ENCODE results near the gene RAPGEF2. TPM values are rescaled to one million over a fixed set of nuclear protein-coding genes. Genes with fewer than 3 reads are reported as not detected.
A peak's percentile ranks its signal among the peaks of the same experiment; 100 is the strongest.
"Not testable (repeated sequence)": the region's sequence is repeated elsewhere in the genome, so short reads cannot be mapped to it uniquely, and the experiment has no call there.

The RAPGEF2 gene
- total RNA-seq, 1 experiment from 2014 or later, result 21.2 TPM

DNA sequence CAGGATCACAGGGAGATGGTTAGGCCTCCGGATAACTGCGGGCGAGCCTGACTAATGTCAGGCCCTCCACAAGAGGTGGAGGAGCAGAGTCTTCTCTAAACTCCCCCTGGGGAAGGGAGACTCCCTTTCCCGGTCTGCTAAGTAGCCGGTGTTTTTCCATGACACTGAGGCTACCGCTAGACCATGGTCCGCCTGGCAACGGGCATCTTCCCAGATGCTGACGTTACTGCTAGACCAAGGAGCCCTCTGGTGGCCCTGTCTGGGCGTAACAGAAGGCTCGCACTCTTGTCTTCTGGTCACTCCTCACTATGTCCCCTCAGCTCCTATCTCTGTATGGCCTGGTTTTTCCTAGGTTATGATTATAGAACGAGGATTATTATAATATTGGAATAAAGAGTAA is 213.0 kb downstream of the RAPGEF2 start:
- H3K9ac ChIP-seq (ENCODE audit: low read length); H3K4me1 ChIP-seq (ENCODE audit: insufficient read depth, low read length); H3K79me2 ChIP-seq (ENCODE audit: low read length); BruUV-seq (replicated peaks); H4K20me1 ChIP-seq (ENCODE audit: low read length); H3K9me3 ChIP-seq (ENCODE audit: low read length); H3K27me3 ChIP-seq (ENCODE audit: low read length); H3K9me2 ChIP-seq (replicated peaks; ENCODE audit: low read length); H3K36me3 ChIP-seq (ENCODE audit: low read depth, low read length); H2AFZ ChIP-seq (ENCODE audit: low read length); POLR2A ChIA-PET (ENCODE audit: unreplicated experiment); H3K4me2 ChIP-seq (ENCODE audit: low read length); H3K27ac ChIP-seq (ENCODE audit: low read length); H3K4me3 ChIP-seq (ENCODE audit: low read length); ATAC-seq; H3F3A ChIP-seq (ENCODE audit: low read length, unreplicated experiment): not testable (repeated sequence)
- DNase-seq, result peak; percentile 39
- intact Hi-C loops (cut with micrococcal nuclease), result loop anchor here (5.0 to 10.0 kb wide), 2 partner anchors 114 to 129 kb away; no protein-coding TSS in a partner anchor
- CTCF ChIA-PET, result interaction anchor here (0.7 kb wide), 1 partner anchor 371 kb away, joined by 4 read pairs; no protein-coding TSS in a partner anchor
- peak; percentile 51 for TF ChIP-seq CTCF (conservative IDR thresholded peaks at IDR 0.05; ENCODE audit: low read depth, low read length)

DNA sequence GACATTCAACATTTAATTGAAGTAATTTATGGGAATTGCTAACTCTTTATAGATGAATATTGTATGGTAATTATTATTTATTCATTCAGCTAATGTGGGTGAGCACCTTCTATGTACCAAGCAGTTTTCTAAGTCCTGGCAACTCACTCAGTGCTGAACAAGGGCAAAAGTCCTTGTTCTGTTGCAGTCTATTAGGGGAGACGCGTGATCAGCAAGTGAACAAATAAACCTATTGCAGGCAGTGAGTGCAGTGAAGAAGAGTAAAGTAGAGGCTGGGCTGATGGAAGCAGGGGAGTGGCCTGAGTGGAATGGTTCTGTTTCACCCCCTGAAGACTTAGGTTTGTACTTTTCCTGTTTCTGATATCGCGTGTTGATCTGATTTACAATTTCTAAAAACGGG is 214.3 kb downstream of the RAPGEF2 start:
- POLR2A ChIA-PET (ENCODE audit: unreplicated experiment), result no interaction called here
- intact Hi-C loops (cut with micrococcal nuclease), result loop anchor here (5.0 to 10.0 kb wide), 2 partner anchors 115 to 128 kb away; no protein-coding TSS in a partner anchor
- CTCF ChIA-PET, result no interaction called here

GRCh38 chr4:159319027-159319426 is 216.1 kb downstream of the RAPGEF2 start:
- intact Hi-C loops (cut with micrococcal nuclease), result loop anchor here (5.0 to 10.0 kb wide), 2 partner anchors 117 to 126 kb away; no protein-coding TSS in a partner anchor
- Histone ChIP-seq H3K27ac (ENCODE audit: low read length) (no peak overlapping the region), H3K36me3 (ENCODE audit: low read depth, low read length) (no peaks in the 10 kb centered on the region), H3K4me1 (ENCODE audit: insufficient read depth, low read length) (no peaks in the 10 kb centered on the region), H3F3A (ENCODE audit: low read length, unreplicated experiment) (no peaks in the 10 kb centered on the region), H3K9me2 (replicated peaks; ENCODE audit: low read length) (no peaks in the 10 kb centered on the region), H3K9ac (ENCODE audit: low read length) (no peak overlapping the region), H2AFZ (ENCODE audit: low read length) (no peak overlapping the region), H3K9me3 (ENCODE audit: low read length) (no peaks in the 10 kb centered on the region), H3K27me3 (ENCODE audit: low read length) (no peaks in the 10 kb centered on the region), H3K4me2 (ENCODE audit: low read length) (no peak overlapping the region), H3K4me3 (ENCODE audit: low read length) (no peak overlapping the region), H4K20me1 (ENCODE audit: low read length) (no peaks in the 10 kb centered on the region), H3K79me2 (ENCODE audit: low read length) (no peaks in the 10 kb centered on the region)
- ChIA-PET CTCF (no interaction called here), POLR2A (ENCODE audit: unreplicated experiment) (no interaction called here)
- ATAC-seq (no peak), DNase-seq (no peak)
- no TSS peak for BruUV-seq (replicated peaks)
- no peak for TF ChIP-seq EZH2phosphoT487 (IDR thresholded peaks at IDR 0.05; ENCODE audit: borderline replicate concordance, low read length)
- no peak for TF ChIP-seq CTCF (conservative IDR thresholded peaks at IDR 0.05; ENCODE audit: low read depth, low read length)
- TF ChIP-seq EZH2 (IDR thresholded peaks at IDR 0.05; ENCODE audit: low read length, unreplicated experiment), result no peak

More for the DNA sequence above, 214.3 kb downstream of the RAPGEF2 start:
- H3K4me1 ChIP-seq (ENCODE audit: insufficient read depth, low read length), result no peaks in the 10 kb centered on the region
- H3K4me3 ChIP-seq (ENCODE audit: low read length), result no peak overlapping the region
- no peaks in the 10 kb centered on the region for H4K20me1 ChIP-seq (ENCODE audit: low read length)
- no peak overlapping the region for H2AFZ ChIP-seq (ENCODE audit: low read length)
- no peaks in the 10 kb centered on the region for H3K9me2 ChIP-seq (replicated peaks; ENCODE audit: low read length)
- H3K27ac ChIP-seq (ENCODE audit: low read length), result no peak overlapping the region
- TF ChIP-seq EZH2phosphoT487 (IDR thresholded peaks at IDR 0.05; ENCODE audit: borderline replicate concordance, low read length), result no peak
- TF ChIP-seq EZH2 (IDR thresholded peaks at IDR 0.05; ENCODE audit: low read length, unreplicated experiment), result no peak
- TF ChIP-seq CTCF (conservative IDR thresholded peaks at IDR 0.05; ENCODE audit: low read depth, low read length), result no peak
- DNase-seq (no peak), ATAC-seq (no peak)
- no peak overlapping the region for H3K4me2 ChIP-seq (ENCODE audit: low read length)
- H3K9me3 ChIP-seq (ENCODE audit: low read length), result no peaks in the 10 kb centered on the region
- no peaks in the 10 kb centered on the region for H3K79me2 ChIP-seq (ENCODE audit: low read length)
- no TSS peak for BruUV-seq (replicated peaks)
- H3K36me3 ChIP-seq (ENCODE audit: low read depth, low read length), result no peaks in the 10 kb centered on the region
- H3K9ac ChIP-seq (ENCODE audit: low read length), result no peak overlapping the region
- H3F3A ChIP-seq (ENCODE audit: low read length, unreplicated experiment), result no peaks in the 10 kb centered on the region
- no peaks in the 10 kb centered on the region for H3K27me3 ChIP-seq (ENCODE audit: low read length)
